ENCODE data around the gene PKNOX2.

PKNOX2 gene

GRCh38 chr11:125327518-125328224 is 163.1 kb downstream of the PKNOX2 start:
- DNase-seq (ENCODE audit: extremely low spot score, insufficient read length, low read depth) (no peak), FAIRE-seq (no peak)

- no peak for FAIRE-seq
- no peak for DNase-seq (ENCODE audit: extremely low spot score, insufficient read length, low read depth)
Observed at GRCh38 chr11:125328225-125328580, 163.7 kb downstream of the PKNOX2 start.

DNA sequence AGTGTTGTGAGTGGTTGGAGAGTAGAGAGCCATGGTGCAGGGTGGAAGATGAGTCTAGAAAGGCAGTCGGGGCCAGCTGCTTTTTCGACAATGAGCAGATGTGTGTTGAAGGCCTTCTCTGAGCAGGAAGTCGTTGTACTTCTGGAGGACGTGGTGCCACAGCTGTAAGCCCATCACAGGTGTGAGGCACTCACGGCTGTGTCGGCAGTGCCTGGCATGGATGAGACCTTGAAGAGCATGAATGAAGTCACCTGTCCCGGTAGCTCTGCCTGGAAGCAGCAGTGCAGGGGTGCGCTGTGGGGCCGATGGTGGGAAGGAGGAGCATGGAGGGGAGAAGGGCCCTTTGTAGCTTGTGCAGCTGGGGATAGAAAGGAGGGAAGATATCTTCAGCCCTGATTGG is 165.2 kb downstream of the PKNOX2 start:
- FAIRE-seq (no peak), DNase-seq (ENCODE audit: extremely low spot score, insufficient read length, low read depth) (no peak)

- FAIRE-seq = no peak
- no peak for DNase-seq (ENCODE audit: extremely low spot score, insufficient read length, low read depth)
Observed at GRCh38 chr11:125330462-125331325, 166.1 kb downstream of the PKNOX2 start.

DNA sequence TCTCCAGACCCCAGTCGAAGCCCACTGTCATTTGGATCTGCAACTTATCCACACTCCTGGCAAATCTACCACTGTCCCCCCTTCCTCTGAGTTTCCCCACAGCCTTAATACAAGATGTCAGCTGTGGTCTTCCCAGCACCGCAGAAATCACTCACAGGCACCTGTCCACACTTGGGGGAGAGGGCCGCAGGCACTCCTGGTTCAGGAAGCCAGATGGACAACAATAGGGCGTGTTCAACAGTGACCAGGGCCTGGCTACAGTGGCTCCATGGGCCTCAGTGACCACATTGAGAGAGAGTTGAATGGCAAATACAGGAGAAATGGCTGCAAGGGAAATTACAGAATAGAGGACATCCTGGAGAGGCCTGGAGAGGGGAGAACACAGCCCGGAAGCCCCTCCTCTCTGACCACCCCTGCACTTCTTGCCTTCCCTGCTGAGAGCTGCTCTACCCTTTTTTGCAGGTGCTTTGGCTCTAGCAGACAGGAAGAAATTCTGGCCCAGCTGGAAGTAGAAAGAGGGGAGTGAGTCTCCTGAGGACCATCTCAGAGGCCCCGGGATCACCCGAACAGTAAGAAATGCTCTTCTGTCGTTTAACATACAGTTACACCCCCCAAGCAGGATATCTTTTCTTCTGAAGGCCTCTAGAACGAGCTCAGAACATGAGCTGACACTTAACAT is 166.9 kb downstream of the PKNOX2 start:
- no peak for DNase-seq (ENCODE audit: extremely low spot score, insufficient read length, low read depth)
- FAIRE-seq = no peak

DNA sequence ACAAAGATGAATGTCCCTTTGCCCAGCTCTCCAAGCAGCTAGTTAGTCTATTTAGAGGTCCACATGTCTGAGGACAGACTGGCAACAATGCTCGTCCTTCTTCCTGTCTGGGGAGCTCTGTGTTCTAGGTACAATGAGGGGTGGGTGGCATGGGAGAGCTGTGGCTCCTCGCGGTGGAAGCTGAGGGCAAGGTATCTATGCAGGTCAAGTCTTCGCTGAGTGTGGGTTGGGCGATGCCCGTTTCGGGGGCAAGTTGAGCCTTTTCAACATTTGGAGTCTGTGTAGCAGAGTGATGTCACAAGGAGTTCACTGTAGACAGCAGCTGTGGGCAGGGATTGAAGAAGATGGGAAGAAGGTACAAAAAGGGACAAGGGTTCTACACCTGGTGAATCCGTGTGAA is 168.3 kb downstream of the PKNOX2 start:
- no peak for FAIRE-seq
- no peak for DNase-seq (ENCODE audit: extremely low spot score, insufficient read length, low read depth)

- no peak for FAIRE-seq
- no peak for DNase-seq (ENCODE audit: extremely low spot score, insufficient read length, low read depth)
Observed at GRCh38 chr11:125333354-125334073, 169.0 kb downstream of the PKNOX2 start.

- no peak for FAIRE-seq
Observed at GRCh38 chr11:125335106-125335505, 170.6 kb downstream of the PKNOX2 start.

DNA sequence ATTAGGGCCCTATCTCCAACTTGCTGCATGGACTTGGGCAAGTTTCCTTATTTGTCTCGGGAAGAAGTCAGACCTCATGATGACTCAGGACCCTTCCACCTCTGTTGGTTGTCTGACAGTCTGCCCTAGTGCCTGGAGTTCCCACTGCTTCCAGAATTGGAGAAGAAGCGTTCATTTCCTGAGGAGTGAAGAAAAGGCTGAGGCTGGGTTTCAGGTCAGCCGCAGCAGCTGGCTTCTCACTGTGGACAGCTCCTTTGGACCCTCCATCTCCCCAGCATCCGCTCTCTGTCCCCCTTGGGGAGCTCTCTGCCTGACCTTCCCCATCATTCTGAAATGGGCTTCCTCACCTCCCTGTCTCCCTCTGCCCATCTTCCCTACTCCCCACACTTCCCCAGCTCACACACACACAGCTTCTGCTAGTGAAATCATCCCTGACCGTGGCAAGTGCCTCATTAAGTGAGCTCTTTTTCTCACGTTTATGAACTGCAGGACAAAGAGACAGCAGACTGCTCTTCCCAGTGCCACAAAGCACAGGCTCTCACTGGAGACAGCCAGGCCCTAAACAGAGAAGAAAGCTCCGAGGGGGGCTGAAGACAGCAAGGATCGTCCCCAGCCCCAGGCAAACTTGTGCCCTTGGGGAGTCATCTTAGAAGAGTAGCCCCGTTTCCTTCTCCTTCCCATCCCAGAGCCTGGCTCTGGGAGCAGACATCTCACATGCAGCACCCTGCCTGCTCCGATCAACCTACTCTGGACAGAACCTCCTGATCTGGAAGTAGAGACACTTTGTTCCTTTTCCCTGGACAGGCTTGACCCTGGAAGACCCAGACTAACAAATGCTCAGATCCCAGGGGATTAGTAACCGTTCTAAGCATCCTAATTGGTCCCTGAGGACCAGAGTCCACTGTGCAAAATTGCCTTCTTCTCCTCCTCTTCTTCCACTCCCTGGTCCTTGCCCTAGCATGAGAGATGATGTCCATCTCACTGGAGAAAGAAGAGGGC is 173.6 kb downstream of the PKNOX2 start:
- DNase-seq (ENCODE audit: extremely low spot score, insufficient read length, low read depth) (no peak), FAIRE-seq (no peak)

More at GRCh38 chr11:125335106-125335505, 170.6 kb downstream of the PKNOX2 start:
- no peak for DNase-seq (ENCODE audit: extremely low spot score, insufficient read length, low read depth)

- no peak for DNase-seq (ENCODE audit: extremely low spot score, insufficient read length, low read depth)
- no peak for FAIRE-seq
Observed at GRCh38 chr11:125338886-125339811, 174.6 kb downstream of the PKNOX2 start.

- DNase-seq (ENCODE audit: extremely low spot score, insufficient read length, low read depth) = no peak
- FAIRE-seq = no peak
Observed at GRCh38 chr11:125341676-125342075, 177.1 kb downstream of the PKNOX2 start.

- DNase-seq (ENCODE audit: extremely low spot score, insufficient read length, low read depth) (no peak), FAIRE-seq (no peak)
Observed at GRCh38 chr11:125342281-125342930, 177.9 kb downstream of the PKNOX2 start.

DNA sequence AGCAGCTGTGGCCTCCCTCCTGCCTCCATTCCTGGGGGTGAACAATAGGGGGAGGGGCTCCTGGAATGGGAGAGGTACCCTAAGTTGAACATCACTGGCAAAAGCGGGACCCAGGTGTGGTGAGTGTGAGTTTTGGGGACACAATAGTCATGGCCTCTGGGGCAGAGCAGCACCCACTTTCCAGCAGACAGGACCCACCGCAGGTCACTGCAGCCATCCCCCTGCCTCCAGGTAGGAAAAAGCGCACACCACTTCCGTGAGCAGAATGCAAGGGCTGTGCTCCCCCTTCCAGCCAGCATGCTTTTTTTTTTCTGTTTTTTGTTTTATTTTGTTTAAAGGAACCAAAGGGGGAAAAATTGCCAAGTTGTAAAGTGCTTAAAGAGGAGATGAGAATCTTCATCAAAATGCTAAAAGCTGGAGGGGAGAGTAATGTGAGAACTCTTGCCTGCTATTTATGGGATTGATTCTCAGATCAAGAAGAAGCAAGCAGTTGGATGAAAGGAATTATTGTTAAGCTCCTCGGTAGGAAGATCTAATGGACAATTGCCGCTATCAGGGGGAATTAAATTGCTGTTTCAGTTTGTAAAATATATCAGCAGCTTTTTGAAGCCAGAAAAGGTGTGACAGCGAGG is 178.7 kb downstream of the PKNOX2 start:
- FAIRE-seq = no peak

GRCh38 chr11:125343718-125344131 is 179.2 kb downstream of the PKNOX2 start:
- no peak for FAIRE-seq
- no peak for DNase-seq (ENCODE audit: extremely low spot score, insufficient read length, low read depth)

More for the DNA sequence above, 178.7 kb downstream of the PKNOX2 start:
- DNase-seq (ENCODE audit: extremely low spot score, insufficient read length, low read depth) = no peak

- FAIRE-seq = no peak
- no peak for DNase-seq (ENCODE audit: extremely low spot score, insufficient read length, low read depth)
Observed at GRCh38 chr11:125344846-125345420, 180.4 kb downstream of the PKNOX2 start.

GRCh38 chr11:125345421-125346178 is 181.0 kb downstream of the PKNOX2 start:
- peak; percentile 22 for DNase-seq (ENCODE audit: extremely low spot score, insufficient read length, low read depth)
- FAIRE-seq = no peak
